Brain microvascular endothelial cell (primary cell): ENCODE measurements around the gene PCSK9.

Experiments
- DNase-seq: peaks from one replicate; pipeline ENCODE4 v3.0.0-alpha.2; 2020
- H3K27ac ChIP-seq: fragments of 250-450 bp; sonication (Bioruptor Pico); 2 replicates; pipeline ENCODE4 v1.5.1; 2020; ENCODE audit warnings: mild to moderate bottlenecking, moderate library complexity
- H3K27me3 ChIP-seq: fragments of 250-450 bp; sonication (Bioruptor Pico); replicated peaks from 2 replicates; pipeline ENCODE4 v1.5.1; 2020; ENCODE audit warnings: mild to moderate bottlenecking
- H3K36me3 ChIP-seq: fragments of 250-450 bp; sonication (Bioruptor Pico); replicated peaks from 2 replicates; pipeline ENCODE4 v1.5.1; 2020; ENCODE audit warnings: mild to moderate bottlenecking
- H3K4me3 ChIP-seq: 2 replicates; pipeline ENCODE4 v1.5.1; 2011; ENCODE audit warnings: low read depth, mild to moderate bottlenecking, control low read depth, low read length, moderate library complexity
- in situ Hi-C: cut with HindIII; loops from 2 replicates; pipeline ENCODE4 v1.10.0; 2017; ENCODE audit warnings: low sequenced_read_pairs, low pct_ligation_motif_present
- TF ChIP-seq, protein P1 (sequence below): IDR thresholded peaks from 2 replicates; pipeline ENCODE4 v1.5.1; 2011; ENCODE audit warnings: low read depth, mild to moderate bottlenecking, moderate library complexity, low read length, control low read depth, inconsistent platforms; ENCODE audit errors: missing control alignments

Gene PCSK9

DNA sequence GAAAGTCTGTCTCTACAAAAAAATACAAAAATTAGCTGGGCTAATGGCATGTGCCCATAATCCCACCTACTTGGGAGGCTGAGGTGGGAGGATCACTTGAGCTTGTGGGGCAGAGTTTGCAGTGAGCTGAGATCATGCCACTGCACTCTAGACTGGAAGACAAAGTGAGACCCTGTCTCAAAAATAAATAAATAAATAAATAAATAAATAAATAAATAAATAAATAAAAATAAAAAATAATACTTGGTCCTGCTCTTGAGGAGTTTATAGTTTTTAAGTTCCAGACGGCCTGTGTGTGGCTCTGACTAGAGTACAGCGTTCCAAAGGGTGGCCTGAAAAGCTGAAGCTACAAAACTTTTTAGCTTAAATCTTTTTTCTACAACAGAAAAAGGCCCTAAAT, 35.1 kb downstream of the PCSK9 start:
- Histone ChIP-seq H3K4me3 (no peak overlapping the region), H3K36me3 (peaks cover 42% of the 10 kb centered on the region), H3K27ac (no peak overlapping the region), H3K27me3 (no peaks in the 10 kb centered on the region)
- in situ Hi-C loops, result no loop called here
- TF ChIP-seq, protein P1, sequence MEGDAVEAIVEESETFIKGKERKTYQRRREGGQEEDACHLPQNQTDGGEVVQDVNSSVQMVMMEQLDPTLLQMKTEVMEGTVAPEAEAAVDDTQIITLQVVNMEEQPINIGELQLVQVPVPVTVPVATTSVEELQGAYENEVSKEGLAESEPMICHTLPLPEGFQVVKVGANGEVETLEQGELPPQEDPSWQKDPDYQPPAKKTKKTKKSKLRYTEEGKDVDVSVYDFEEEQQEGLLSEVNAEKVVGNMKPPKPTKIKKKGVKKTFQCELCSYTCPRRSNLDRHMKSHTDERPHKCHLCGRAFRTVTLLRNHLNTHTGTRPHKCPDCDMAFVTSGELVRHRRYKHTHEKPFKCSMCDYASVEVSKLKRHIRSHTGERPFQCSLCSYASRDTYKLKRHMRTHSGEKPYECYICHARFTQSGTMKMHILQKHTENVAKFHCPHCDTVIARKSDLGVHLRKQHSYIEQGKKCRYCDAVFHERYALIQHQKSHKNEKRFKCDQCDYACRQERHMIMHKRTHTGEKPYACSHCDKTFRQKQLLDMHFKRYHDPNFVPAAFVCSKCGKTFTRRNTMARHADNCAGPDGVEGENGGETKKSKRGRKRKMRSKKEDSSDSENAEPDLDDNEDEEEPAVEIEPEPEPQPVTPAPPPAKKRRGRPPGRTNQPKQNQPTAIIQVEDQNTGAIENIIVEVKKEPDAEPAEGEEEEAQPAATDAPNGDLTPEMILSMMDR, result no peak
- DNase-seq, result no peak

DNA sequence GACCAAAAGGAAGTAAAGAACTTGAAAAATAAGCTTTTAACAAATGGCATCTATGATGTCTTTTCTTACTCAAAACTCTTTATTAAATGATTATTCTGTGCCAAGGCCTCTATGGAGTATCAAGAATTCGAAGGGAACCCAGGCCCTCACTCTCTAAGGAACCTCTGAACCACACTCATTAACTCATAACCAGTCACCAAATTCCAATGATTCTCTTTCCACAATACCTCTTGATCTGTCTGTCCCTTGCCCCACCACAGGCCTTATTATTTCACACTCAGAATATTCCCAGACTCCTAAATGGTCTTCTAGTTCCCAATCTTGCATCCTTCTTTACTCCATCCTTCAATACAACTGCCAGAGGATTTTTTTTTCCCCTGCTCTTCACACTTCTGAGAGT, 37.0 kb downstream of the PCSK9 start:
- TF ChIP-seq, protein P1, result no peak
- Histone ChIP-seq H3K27ac (no peak overlapping the region), H3K4me3 (no peak overlapping the region), H3K27me3 (no peaks in the 10 kb centered on the region), H3K36me3 (peaks cover 45% of the 10 kb centered on the region)
- in situ Hi-C loops, result no loop called here
- no peak for DNase-seq

GRCh38 chr1:55078470-55078869, 39.1 kb downstream of the PCSK9 start:
- no peak for DNase-seq
- in situ Hi-C loops, result no loop called here

DNA sequence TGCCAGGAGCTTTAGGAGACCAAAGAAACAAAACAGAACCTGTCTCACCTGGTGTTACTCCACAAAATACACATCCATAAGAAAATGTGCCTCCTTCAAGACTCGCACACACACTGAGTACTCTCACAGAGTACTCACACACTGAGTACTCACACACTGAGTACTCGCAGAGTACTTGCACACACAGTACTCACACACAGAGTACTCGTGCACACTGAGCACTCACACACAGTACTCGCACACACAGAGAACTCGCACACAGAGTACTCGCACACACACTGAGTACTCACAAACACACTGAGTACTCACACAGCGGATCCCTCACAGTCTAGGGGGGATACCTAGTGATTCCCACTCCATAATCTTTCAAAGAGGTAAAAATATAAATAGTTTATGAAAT, 40.3 kb downstream of the PCSK9 start:
- no peaks in the 10 kb centered on the region for H3K27me3 ChIP-seq
- TF ChIP-seq, protein P1, result no peak
- H3K27ac ChIP-seq, result no peak overlapping the region
- DNase-seq, result no peak
- peaks cover 22% of the 10 kb centered on the region for H3K36me3 ChIP-seq
- H3K4me3 ChIP-seq, result no peak overlapping the region
- in situ Hi-C loops, result no loop called here

More at GRCh38 chr1:55078470-55078869, 39.1 kb downstream of the PCSK9 start:
- Histone ChIP-seq H3K27ac (no peak overlapping the region), H3K27me3 (no peaks in the 10 kb centered on the region), H3K4me3 (no peak overlapping the region), H3K36me3 (peaks cover 26% of the 10 kb centered on the region)
- TF ChIP-seq, protein P1, result no peak

DNA sequence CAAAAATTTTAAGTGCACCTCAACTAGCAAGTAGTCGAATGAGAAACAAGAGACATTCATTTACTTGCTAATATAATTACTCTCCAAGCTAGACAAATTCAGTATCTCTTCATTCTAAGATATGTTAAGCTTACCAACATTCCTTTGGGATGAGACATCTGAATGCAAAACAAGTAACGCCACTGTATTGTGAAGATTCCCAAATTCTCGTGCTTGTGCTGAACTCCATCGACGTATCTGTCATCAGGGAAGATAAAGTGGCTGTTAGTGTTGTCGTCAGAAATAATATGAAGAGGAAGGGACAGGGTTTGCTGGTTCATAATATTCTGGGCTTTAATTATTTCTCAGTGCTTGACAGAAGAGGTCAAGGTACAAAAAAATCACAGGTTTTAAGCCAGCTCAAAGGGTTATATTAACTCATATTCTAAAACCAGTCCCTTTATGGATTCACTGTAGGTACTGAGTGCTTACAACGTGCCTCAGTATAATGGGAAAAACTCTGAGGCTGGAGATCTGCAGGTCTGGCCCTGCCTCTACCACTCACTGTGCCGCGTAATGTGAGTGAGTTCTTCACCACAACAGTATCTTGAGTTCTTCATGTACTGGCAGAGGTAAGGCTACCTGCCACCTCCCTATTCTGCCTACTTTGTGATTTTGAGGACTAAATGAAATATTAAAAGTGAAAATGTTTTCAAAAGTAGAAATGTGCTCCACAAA, 42.0 kb downstream of the PCSK9 start:
- H3K27me3 ChIP-seq, result no peaks in the 10 kb centered on the region
- no peak overlapping the region for H3K4me3 ChIP-seq
- peak; percentile 80 for DNase-seq
- TF ChIP-seq, protein P1, result no peak
- in situ Hi-C loops, result no loop called here
- H3K36me3 ChIP-seq, result peaks cover 33% of the 10 kb centered on the region
- H3K27ac ChIP-seq, result peak overlapping the region; percentile 51

GRCh38 chr1:55081905-55082296, 42.6 kb downstream of the PCSK9 start:
- peak overlapping the region; percentile 51 for H3K27ac ChIP-seq
- TF ChIP-seq, protein P1, result no peak
- in situ Hi-C loops, result no loop called here

More at GRCh38 chr1:55081905-55082296, 42.6 kb downstream of the PCSK9 start:
- no peaks in the 10 kb centered on the region for H3K27me3 ChIP-seq
- peaks cover 37% of the 10 kb centered on the region for H3K36me3 ChIP-seq
- DNase-seq, result no peak
- H3K4me3 ChIP-seq, result no peak overlapping the region
